HepG2 (cell line): ENCODE measurements around the gene PDGFB. TPM values are rescaled to one million over a fixed set of nuclear protein-coding genes. Genes with fewer than 3 reads are reported as not detected.

Source experiments
- ATF1 ChIP-seq: IDR thresholded peaks from 2 replicates; pipeline ENCODE4 v1.6.1; 2016; ENCODE audit warnings: mild to moderate bottlenecking, control low read depth
- ELF3 ChIP-seq: IDR thresholded peaks from 2 replicates; pipeline ENCODE4 v1.6.1; 2016; ENCODE audit warnings: missing genetic modification reagents, missing compliant biosample characterization
- RORA ChIP-seq: sonication (generic); formaldehyde crosslinking; IDR thresholded peaks from 2 replicates; pipeline ENCODE4 v1.5.0; 2020; ENCODE audit warnings: mild to moderate bottlenecking, missing genetic modification reagents, moderate library complexity
- STAT5B ChIP-seq: sonication (generic); formaldehyde crosslinking; IDR thresholded peaks from 2 replicates; pipeline ENCODE4 v1.4.0; 2020; ENCODE audit warnings: missing genetic modification reagents
- ZNF230 ChIP-seq: sonication (generic); formaldehyde crosslinking; IDR thresholded peaks from 2 replicates; pipeline ENCODE4 v1.4.0; 2020; ENCODE audit warnings: mild to moderate bottlenecking, missing genetic modification reagents
- ZNF256 ChIP-seq: sonication (generic); formaldehyde crosslinking; conservative IDR thresholded peaks from 2 replicates; pipeline ENCODE4 v1.4.0; 2020; ENCODE audit warnings: missing genetic modification reagents
- polyA plus RNA-seq, 8 experiments: library from polyadenylated mRNA; depleted of rRNA in 3 of 8; stranded (reverse) in 7 of 8; unstranded in 1 of 8; fragments of >200 nt; fragmentation: Illumina TruSeq in 4 of 8; extraction: Trizol in 4 of 8; gene quantifications; 2 replicates each; pipeline versions ENCODE4 v1.2.1 to v1.2.3, GENCODE V29; 2011 to 2016; ENCODE audit warnings: low read depth in 4 of 8, missing spikeins in 1 of 8, mixed read lengths in 1 of 8; ENCODE audit not compliant: insufficient read depth in 1 of 8
- total RNA-seq, 5 experiments: library from RNA; depleted of rRNA; stranded (reverse); fragments of >200 nt; fragmentation: Illumina TruSeq; extraction: Trizol; gene quantifications; 2 replicates each; pipeline ENCODE4 v1.2.3, GENCODE V29; 2016; ENCODE audit warnings: low read depth in 1 of 5
- TF ChIP-seq, protein P1 (sequence below): sonication (generic); formaldehyde crosslinking; IDR thresholded peaks from one replicate; pipeline ENCODE4 v1.5.1; 2020; ENCODE audit warnings: mild to moderate bottlenecking, missing genetic modification reagents; ENCODE audit errors: not compliant biosample characterization
- TF ChIP-seq, protein P2 (sequence below): sonication (generic); formaldehyde crosslinking; IDR thresholded peaks from 2 replicates; pipeline ENCODE4 v1.5.0; 2020; ENCODE audit warnings: missing genetic modification reagents
- TF ChIP-seq, protein P3 (sequence below): conservative IDR thresholded peaks from 2 replicates; pipeline ENCODE4 v1.6.1; 2018; ENCODE audit warnings: missing genetic modification reagents
- TF ChIP-seq, protein P4 (sequence below): sonication (generic); formaldehyde crosslinking; IDR thresholded peaks from 2 replicates; pipeline ENCODE4 v1.4.0; 2020; ENCODE audit warnings: missing genetic modification reagents

The PDGFB gene
- total and polyA plus RNA-seq, 2 of the 13 experiments (the other 11 are each of a cell fraction or from before 2014, with no cell fraction given), result 1.4 to 10.1 TPM

DNA sequence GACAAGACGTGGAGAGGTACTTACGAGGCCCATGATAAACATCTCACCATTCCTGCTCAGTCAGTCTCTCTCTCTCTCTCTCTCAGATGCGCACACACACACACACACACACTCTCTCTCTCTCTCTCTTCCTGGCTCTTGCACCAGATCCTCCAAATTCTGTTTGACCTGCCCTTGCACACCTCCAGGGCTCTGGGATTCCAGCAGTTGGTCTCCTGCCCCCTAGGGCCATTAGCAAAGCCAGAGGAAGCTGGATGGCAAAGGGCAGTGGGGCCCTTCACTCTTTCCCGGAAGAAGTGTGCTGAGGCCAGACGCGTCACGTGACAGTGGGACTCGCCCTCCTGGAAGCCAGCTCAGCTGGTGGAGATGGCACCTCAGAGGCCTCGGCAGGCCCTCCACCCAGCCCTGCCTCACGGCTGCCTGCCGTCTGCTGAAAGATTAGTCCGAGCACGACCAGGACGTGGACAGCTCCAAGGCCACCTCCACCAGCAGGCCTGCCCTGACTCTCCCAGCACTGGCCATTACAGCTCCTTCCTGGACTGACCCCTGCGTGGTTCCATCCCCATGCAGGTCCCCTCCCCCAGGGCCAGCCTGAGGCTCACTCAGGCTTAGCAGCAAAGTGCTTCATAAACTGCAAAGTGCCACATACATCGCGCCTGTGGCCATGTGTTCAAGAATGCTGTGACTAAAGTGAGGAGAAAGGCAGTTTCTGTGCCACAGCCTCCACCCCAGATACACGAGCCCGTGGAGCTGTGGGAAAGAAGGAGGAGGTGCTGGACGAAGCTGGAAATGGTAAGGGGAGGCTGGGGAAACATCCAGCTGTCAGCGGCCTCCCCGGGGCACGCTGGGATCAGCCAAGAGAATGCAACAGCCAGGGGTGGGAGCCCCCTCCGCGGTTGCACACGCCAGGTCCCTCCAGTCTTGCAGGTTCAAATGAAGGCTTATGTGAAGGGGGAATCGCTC is 3.7 kb downstream of the PDGFB start (continued):
- TF ChIP-seq, protein P1, sequence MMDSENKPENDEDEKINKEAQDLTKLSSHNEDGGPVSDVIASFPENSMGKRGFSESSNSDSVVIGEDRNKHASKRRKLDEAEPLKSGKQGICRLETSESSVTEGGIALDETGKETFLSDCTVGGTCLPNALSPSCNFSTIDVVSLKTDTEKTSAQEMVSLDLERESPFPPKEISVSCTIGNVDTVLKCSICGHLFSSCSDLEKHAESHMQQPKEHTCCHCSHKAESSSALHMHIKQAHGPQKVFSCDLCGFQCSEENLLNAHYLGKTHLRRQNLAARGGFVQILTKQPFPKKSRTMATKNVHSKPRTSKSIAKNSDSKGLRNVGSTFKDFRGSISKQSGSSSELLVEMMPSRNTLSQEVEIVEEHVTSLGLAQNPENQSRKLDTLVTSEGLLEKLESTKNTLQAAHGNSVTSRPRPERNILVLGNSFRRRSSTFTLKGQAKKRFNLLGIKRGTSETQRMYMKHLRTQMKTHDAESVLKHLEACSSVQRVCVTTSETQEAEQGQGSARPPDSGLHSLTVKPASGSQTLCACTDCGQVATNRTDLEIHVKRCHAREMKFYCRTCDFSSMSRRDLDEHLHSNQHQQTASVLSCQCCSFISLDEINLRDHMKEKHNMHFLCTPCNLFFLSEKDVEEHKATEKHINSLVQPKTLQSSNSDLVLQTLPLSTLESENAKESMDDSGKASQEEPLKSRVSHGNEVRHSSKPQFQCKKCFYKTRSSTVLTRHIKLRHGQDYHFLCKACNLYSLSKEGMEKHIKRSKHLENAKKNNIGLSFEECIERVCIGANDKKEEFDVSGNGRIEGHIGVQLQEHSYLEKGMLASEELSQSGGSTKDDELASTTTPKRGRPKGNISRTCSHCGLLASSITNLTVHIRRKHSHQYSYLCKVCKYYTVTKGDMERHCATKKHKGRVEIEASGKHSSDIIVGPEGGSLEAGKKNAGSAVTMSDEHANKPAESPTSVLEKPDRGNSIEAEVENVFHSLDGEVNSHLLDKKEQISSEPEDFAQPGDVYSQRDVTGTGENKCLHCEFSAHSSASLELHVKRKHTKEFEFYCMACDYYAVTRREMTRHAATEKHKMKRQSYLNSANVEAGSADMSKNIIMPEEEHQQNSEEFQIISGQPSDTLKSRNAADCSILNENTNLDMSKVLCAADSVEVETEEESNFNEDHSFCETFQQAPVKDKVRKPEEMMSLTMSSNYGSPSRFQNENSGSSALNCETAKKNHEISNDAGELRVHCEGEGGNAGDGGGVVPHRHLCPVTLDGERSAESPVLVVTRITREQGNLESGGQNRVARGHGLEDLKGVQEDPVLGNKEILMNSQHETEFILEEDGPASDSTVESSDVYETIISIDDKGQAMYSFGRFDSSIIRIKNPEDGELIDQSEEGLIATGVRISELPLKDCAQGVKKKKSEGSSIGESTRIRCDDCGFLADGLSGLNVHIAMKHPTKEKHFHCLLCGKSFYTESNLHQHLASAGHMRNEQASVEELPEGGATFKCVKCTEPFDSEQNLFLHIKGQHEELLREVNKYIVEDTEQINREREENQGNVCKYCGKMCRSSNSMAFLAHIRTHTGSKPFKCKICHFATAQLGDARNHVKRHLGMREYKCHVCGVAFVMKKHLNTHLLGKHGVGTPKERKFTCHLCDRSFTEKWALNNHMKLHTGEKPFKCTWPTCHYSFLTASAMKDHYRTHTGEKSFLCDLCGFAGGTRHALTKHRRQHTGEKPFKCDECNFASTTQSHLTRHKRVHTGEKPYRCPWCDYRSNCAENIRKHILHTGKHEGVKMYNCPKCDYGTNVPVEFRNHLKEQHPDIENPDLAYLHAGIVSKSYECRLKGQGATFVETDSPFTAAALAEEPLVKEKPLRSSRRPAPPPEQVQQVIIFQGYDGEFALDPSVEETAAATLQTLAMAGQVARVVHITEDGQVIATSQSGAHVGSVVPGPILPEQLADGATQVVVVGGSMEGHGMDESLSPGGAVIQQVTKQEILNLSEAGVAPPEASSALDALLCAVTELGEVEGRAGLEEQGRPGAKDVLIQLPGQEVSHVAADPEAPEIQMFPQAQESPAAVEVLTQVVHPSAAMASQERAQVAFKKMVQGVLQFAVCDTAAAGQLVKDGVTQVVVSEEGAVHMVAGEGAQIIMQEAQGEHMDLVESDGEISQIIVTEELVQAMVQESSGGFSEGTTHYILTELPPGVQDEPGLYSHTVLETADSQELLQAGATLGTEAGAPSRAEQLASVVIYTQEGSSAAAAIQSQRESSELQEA (CRISPR knock-in tag), result no peak
- TF ChIP-seq, protein P2, sequence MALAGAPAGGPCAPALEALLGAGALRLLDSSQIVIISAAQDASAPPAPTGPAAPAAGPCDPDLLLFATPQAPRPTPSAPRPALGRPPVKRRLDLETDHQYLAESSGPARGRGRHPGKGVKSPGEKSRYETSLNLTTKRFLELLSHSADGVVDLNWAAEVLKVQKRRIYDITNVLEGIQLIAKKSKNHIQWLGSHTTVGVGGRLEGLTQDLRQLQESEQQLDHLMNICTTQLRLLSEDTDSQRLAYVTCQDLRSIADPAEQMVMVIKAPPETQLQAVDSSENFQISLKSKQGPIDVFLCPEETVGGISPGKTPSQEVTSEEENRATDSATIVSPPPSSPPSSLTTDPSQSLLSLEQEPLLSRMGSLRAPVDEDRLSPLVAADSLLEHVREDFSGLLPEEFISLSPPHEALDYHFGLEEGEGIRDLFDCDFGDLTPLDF (CRISPR knock-in tag), result no peak
- TF ChIP-seq RORA (CRISPR knock-in tag), result no peak
- TF ChIP-seq ATF1, result no peak
- TF ChIP-seq ZNF256, result no peak
- TF ChIP-seq, protein P3, sequence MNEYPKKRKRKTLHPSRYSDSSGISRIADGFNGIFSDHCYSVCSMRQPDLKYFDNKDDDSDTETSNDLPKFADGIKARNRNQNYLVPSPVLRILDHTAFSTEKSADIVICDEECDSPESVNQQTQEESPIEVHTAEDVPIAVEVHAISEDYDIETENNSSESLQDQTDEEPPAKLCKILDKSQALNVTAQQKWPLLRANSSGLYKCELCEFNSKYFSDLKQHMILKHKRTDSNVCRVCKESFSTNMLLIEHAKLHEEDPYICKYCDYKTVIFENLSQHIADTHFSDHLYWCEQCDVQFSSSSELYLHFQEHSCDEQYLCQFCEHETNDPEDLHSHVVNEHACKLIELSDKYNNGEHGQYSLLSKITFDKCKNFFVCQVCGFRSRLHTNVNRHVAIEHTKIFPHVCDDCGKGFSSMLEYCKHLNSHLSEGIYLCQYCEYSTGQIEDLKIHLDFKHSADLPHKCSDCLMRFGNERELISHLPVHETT (CRISPR knock-in tag), result peak; percentile 36; the same call in 1 of the 2 replicates
- TF ChIP-seq STAT5B (CRISPR knock-in tag), result no peak
- TF ChIP-seq ELF3, result peak; percentile 95
- peak; percentile 46; the same call in 1 of the 2 replicates for TF ChIP-seq ZNF230 (CRISPR knock-in tag)
- TF ChIP-seq, protein P4, sequence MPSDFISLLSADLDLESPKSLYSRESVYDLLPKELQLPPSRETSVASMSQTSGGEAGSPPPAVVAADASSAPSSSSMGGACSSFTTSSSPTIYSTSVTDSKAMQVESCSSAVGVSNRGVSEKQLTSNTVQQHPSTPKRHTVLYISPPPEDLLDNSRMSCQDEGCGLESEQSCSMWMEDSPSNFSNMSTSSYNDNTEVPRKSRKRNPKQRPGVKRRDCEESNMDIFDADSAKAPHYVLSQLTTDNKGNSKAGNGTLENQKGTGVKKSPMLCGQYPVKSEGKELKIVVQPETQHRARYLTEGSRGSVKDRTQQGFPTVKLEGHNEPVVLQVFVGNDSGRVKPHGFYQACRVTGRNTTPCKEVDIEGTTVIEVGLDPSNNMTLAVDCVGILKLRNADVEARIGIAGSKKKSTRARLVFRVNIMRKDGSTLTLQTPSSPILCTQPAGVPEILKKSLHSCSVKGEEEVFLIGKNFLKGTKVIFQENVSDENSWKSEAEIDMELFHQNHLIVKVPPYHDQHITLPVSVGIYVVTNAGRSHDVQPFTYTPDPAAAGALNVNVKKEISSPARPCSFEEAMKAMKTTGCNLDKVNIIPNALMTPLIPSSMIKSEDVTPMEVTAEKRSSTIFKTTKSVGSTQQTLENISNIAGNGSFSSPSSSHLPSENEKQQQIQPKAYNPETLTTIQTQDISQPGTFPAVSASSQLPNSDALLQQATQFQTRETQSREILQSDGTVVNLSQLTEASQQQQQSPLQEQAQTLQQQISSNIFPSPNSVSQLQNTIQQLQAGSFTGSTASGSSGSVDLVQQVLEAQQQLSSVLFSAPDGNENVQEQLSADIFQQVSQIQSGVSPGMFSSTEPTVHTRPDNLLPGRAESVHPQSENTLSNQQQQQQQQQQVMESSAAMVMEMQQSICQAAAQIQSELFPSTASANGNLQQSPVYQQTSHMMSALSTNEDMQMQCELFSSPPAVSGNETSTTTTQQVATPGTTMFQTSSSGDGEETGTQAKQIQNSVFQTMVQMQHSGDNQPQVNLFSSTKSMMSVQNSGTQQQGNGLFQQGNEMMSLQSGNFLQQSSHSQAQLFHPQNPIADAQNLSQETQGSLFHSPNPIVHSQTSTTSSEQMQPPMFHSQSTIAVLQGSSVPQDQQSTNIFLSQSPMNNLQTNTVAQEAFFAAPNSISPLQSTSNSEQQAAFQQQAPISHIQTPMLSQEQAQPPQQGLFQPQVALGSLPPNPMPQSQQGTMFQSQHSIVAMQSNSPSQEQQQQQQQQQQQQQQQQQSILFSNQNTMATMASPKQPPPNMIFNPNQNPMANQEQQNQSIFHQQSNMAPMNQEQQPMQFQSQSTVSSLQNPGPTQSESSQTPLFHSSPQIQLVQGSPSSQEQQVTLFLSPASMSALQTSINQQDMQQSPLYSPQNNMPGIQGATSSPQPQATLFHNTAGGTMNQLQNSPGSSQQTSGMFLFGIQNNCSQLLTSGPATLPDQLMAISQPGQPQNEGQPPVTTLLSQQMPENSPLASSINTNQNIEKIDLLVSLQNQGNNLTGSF, result peak; percentile 25; the same call in 1 of the 2 replicates
